ENCODE measurements around the gene SSC4D. TPM values are rescaled to one million over a fixed set of nuclear protein-coding genes. Genes with fewer than 3 reads are reported as not detected.
A peak's percentile ranks its signal among the peaks of the same experiment; 100 is the strongest.

Gene SSC4D
- total and polyA plus RNA-seq, 8 donors, result 0.79 to 10.3 (median 2.8) TPM

DNA sequence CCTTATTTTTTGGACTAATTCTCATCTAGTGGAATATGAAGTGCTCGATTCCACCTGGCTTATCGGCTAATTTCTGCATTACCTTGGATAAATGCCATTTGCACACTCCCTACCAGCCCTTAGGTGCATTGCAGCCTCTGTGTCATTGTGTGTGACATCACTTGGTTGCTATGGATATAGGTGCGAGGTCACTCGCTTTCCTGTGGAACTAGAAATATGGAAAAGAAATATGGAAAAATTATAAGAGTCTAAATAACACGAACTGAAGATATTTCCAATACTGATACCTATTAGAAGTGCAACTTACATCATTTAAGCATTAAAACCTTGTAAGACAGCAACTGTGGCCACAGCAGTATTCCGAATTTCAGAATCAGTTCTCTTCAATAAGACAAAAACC is 52.7 kb downstream of the SSC4D start:
- H3K9me3 ChIP-seq, result no peaks in the 10 kb centered on the region
- DNase-seq (peak in 2 of 6 donors; percentile 27 to 42), FAIRE-seq (no peak), ATAC-seq (no peak)
- peak overlapping the region in 3 of 4 donors; percentile 38 to 100 (median 99) for H3K27ac ChIP-seq
- 16 to 18% methylated on average over 6 of the region's 6 CpGs for WGBS, 2 donors
- intact Hi-C loops (cut with DNase I), result loop anchor here in 1 of 3 donors (5.0 kb wide), 1 partner anchor 35 kb away; no protein-coding TSS in a partner anchor
- H3K4me1 ChIP-seq, result peaks cover 5 to 28% (median 16%) of the 10 kb centered on the region in 3 donors
- H3K4me3 ChIP-seq, result peak overlapping the region in 2 of 4 donors; percentile 71 to 95
- TF ChIP-seq, protein P1, sequence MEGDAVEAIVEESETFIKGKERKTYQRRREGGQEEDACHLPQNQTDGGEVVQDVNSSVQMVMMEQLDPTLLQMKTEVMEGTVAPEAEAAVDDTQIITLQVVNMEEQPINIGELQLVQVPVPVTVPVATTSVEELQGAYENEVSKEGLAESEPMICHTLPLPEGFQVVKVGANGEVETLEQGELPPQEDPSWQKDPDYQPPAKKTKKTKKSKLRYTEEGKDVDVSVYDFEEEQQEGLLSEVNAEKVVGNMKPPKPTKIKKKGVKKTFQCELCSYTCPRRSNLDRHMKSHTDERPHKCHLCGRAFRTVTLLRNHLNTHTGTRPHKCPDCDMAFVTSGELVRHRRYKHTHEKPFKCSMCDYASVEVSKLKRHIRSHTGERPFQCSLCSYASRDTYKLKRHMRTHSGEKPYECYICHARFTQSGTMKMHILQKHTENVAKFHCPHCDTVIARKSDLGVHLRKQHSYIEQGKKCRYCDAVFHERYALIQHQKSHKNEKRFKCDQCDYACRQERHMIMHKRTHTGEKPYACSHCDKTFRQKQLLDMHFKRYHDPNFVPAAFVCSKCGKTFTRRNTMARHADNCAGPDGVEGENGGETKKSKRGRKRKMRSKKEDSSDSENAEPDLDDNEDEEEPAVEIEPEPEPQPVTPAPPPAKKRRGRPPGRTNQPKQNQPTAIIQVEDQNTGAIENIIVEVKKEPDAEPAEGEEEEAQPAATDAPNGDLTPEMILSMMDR (IDR thresholded peaks at IDR 0.05), result no peak
- no peaks in the 10 kb centered on the region for H3K27me3 ChIP-seq
- no peaks in the 10 kb centered on the region for H3K36me3 ChIP-seq

- intact Hi-C loops (cut with DNase I), result loop anchor here in 1 of 3 donors (5.0 kb wide), 1 partner anchor 34 kb away; no protein-coding TSS in a partner anchor
- Histone ChIP-seq H3K4me1 (peaks cover 5 to 28% (median 16%) of the 10 kb centered on the region in 3 donors), H3K27me3 (no peaks in the 10 kb centered on the region), H3K9me3 (no peaks in the 10 kb centered on the region), H3K27ac (peak overlapping the region in 1 of 4 donors; percentile 16), H3K4me3 (no peak overlapping the region), H3K36me3 (no peaks in the 10 kb centered on the region)
- DNase-seq (no peak), ATAC-seq (no peak), FAIRE-seq (no peak)
- TF ChIP-seq, protein P1 (IDR thresholded peaks at IDR 0.05), result no peak
- 86 to 89% methylated on average over 4 of the region's 4 CpGs for WGBS, 2 donors
Observed at GRCh38 chr7:76356115-76356514, 53.4 kb downstream of the SSC4D start.

DNA sequence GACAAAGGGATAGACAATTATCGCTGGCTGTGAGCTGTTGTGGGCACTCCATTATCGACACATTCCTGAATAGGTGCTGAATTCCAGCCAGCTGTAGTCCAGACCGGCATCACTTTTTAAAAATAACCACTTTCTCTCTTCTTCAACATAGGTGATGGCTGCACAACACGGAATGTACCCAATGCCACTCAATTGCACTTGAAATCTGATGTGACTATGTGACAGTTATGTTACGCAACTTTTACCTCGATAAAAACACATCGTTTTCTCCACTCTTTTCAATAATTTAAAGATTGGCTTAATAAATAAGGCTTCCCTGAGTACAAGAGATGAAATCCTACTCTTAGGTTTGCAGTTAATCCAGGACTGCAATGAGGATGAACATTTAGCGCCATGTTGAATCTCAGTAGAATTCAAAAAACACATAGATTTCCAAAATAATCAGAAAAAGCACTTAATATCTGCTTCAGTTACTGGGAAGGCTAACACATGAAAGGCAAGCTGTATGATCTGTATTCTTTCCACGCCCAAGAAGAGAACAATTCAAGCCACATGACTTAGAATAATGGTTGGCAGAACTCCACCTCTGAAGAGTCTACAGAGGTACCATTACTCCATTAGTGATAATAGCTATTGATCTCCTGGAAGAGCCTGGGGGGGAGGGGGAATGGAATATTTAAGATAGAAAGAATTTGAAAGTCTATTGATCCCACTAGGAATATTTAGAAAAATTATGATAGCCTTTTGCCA is 54.3 kb downstream of the SSC4D start:
- ATAC-seq (no peak), DNase-seq (no peak), FAIRE-seq (no peak)
- Histone ChIP-seq H3K27ac (no peak overlapping the region), H3K4me3 (no peak overlapping the region), H3K36me3 (no peaks in the 10 kb centered on the region), H3K27me3 (no peaks in the 10 kb centered on the region), H3K4me1 (peaks cover 5 to 28% (median 22%) of the 10 kb centered on the region in 3 donors), H3K9me3 (no peaks in the 10 kb centered on the region)
- WGBS, 2 donors, result 83 to 88% methylated on average over 9 of the region's 9 CpGs
- TF ChIP-seq, protein P1 (IDR thresholded peaks at IDR 0.05), result no peak
- intact Hi-C loops (cut with DNase I), result loop anchor here in 1 of 3 donors (5.0 kb wide), 1 partner anchor 33 kb away; no protein-coding TSS in a partner anchor

DNA sequence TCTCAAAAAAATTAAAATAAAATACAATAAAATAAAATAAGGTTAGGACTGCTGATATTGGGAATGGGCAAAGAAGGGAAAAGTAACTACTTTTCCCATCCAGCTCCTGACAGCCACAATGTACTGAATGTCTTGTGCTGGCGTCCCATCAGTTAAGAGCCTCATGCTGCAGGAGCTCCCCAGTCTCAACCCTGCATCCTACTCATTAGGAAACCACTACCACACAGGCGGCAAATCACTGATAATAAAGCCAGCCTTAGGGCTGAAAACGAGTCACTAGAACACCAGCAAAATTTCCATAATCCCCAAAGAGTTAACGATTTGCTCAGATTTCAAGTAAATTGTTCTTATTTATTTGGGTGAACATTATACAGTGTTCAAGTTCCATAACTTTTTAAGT is 55.0 kb downstream of the SSC4D start:
- FAIRE-seq (no peak), DNase-seq (no peak), ATAC-seq (no peak)
- Histone ChIP-seq H3K27ac (no peak overlapping the region), H3K27me3 (no peaks in the 10 kb centered on the region), H3K4me3 (no peak overlapping the region), H3K4me1 (peaks cover 5 to 29% (median 22%) of the 10 kb centered on the region in 3 donors), H3K36me3 (no peaks in the 10 kb centered on the region), H3K9me3 (no peaks in the 10 kb centered on the region)
- TF ChIP-seq, protein P1 (IDR thresholded peaks at IDR 0.05), result no peak
- WGBS, 2 donors, result 88 to 95% methylated on average over 4 of the region's 4 CpGs
- intact Hi-C loops (cut with DNase I), result no loop called here

GRCh38 chr7:76353744-76354143 is 55.8 kb downstream of the SSC4D start:
- DNase-seq, result no peak
- H3K9me3 ChIP-seq, result no peaks in the 10 kb centered on the region
- no peaks in the 10 kb centered on the region for H3K36me3 ChIP-seq
- intact Hi-C loops (cut with DNase I), result no loop called here
- no peak overlapping the region for H3K27ac ChIP-seq
- TF ChIP-seq, protein P1 (IDR thresholded peaks at IDR 0.05), result no peak
- no peak for ATAC-seq
- FAIRE-seq, result no peak
- peaks cover 5 to 30% (median 22%) of the 10 kb centered on the region in 3 donors for H3K4me1 ChIP-seq
- WGBS, 2 donors, result 91 to 96% methylated on average over 5 of the region's 5 CpGs
- no peak overlapping the region for H3K4me3 ChIP-seq
- no peaks in the 10 kb centered on the region for H3K27me3 ChIP-seq
